Germinal center (tissue), 1 donor: ENCODE data around the gene LOXL1.
"Not testable (repeated sequence)": the region's sequence is repeated elsewhere in the genome, so short reads cannot be mapped to it uniquely, and the experiment has no call there.

ENCODE experiments used
- DNase-seq: peaks from one replicate; pipeline ENCODE4 v3.0.0; 2012; ENCODE audit warnings: mixed read lengths, low spot score

LOXL1 gene

GRCh38 chr15:73922186-73923151, 3.8 kb upstream of the LOXL1 start:
- DNase-seq: no peak

- no peak for DNase-seq
Measured at GRCh38 chr15:73923156-73923487, 3.1 kb upstream of the LOXL1 start.

GRCh38 chr15:73923488-73924164, 2.6 kb upstream of the LOXL1 start:
- no peak for DNase-seq

- no peak for DNase-seq
Measured at GRCh38 chr15:73924171-73924921, 1.9 kb upstream of the LOXL1 start.

- no peak for DNase-seq
Measured at GRCh38 chr15:73925848-73926218, 429 bp upstream of the LOXL1 start.

GRCh38 chr15:73927003-73927475, 777 bp downstream of the LOXL1 start:
- DNase-seq: peak; percentile 38

- DNase-seq: peak; percentile 72
Measured at GRCh38 chr15:73927476-73928240, 1.4 kb downstream of the LOXL1 start.

- DNase-seq: no peak
Measured at GRCh38 chr15:73928241-73928579, 1.9 kb downstream of the LOXL1 start.

- DNase-seq: no peak
Measured at GRCh38 chr15:73928971-73929627, 2.8 kb downstream of the LOXL1 start.

- DNase-seq: no peak
Measured at GRCh38 chr15:73930371-73930770, 4.1 kb downstream of the LOXL1 start.

GRCh38 chr15:73930790-73931281, 4.6 kb downstream of the LOXL1 start:
- no peak for DNase-seq

GRCh38 chr15:73931441-73931840, 5.2 kb downstream of the LOXL1 start:
- no peak for DNase-seq

GRCh38 chr15:73932381-73933191, 6.3 kb downstream of the LOXL1 start:
- no peak for DNase-seq

- DNase-seq: no peak
Measured at GRCh38 chr15:73934281-73934680, 8.0 kb downstream of the LOXL1 start.

- DNase-seq: no peak
Measured at GRCh38 chr15:73935547-73935946, 9.3 kb downstream of the LOXL1 start.

GRCh38 chr15:73936181-73936580, 9.9 kb downstream of the LOXL1 start:
- DNase-seq: no peak

- no peak for DNase-seq
Measured at GRCh38 chr15:73936588-73937290, 10.5 kb downstream of the LOXL1 start.

GRCh38 chr15:73937296-73937695, 11.0 kb downstream of the LOXL1 start:
- DNase-seq: no peak

GRCh38 chr15:73937726-73938125, 11.5 kb downstream of the LOXL1 start:
- no peak for DNase-seq

GRCh38 chr15:73938516-73938915, 12.3 kb downstream of the LOXL1 start:
- DNase-seq: not testable (repeated sequence)
